Measurements from ENCODE around the gene FRMD5.

DNA sequence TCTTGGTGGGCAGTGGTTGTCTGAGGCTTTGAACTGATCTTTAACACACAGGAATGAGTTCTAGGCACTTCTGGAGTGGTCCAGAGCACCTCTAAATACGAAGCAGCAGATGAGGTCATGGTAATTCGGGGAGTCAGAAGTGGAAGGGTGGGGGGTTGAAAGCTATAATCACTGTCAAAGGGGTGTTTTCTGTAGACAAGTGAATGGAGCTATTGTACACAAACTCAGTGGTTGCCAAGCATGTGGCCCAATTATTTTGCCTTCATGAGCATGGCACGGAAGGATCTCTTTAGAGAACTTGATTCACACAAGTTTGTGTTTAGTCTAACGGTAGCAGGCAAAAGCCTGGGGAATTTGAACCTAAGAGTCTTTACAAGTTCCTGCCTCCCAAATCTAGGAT, 6.3 kb downstream of the FRMD5 start:
- TF ChIP-seq EP300 (IDR thresholded peaks at IDR 0.05; ENCODE audit: low read depth) (no peak), POLR2A (IDR thresholded peaks at IDR 0.05) (no peak), CTCF (IDR thresholded peaks at IDR 0.05) (no peak)
